GM21717 (cell line): ENCODE results near the gene ATP5F1A.

Experiments used
- ATAC-seq: cut with Tn5 transposase; IDR thresholded peaks from one replicate; pipeline ENCODE4 v1.9.1; 2021; ENCODE audit warnings: mild to moderate bottlenecking, moderate library complexity; ENCODE audit not compliant: unreplicated experiment

Gene ATP5F1A

GRCh38 chr18:46073474-46074331 is 24.4 kb downstream of the ATP5F1A start:
- ATAC-seq, result no peak

GRCh38 chr18:46072959-46073358 is 25.1 kb downstream of the ATP5F1A start:
- no peak for ATAC-seq

GRCh38 chr18:46072376-46072867 is 25.7 kb downstream of the ATP5F1A start:
- ATAC-seq, result no peak

GRCh38 chr18:46071653-46072375 is 26.3 kb downstream of the ATP5F1A start, which contains the start of gene PSTPIP2:
TSS of gene PSTPIP2 (minus strand) at chr18:46072260. CDS start at chr18:46072188, 72 bp downstream.
- no peak for ATAC-seq

- ATAC-seq, result no peak
These were observed 27.1 kb downstream of the ATP5F1A start for GRCh38 chr18:46070815-46071652.

GRCh38 chr18:46070232-46070631 is 27.9 kb downstream of the ATP5F1A start:
- no peak for ATAC-seq

- no peak for ATAC-seq
These were observed 28.6 kb downstream of the ATP5F1A start for GRCh38 chr18:46069524-46069923.

GRCh38 chr18:46068763-46069162 is 29.3 kb downstream of the ATP5F1A start:
- ATAC-seq, result no peak

GRCh38 chr18:46067438-46068007 is 30.6 kb downstream of the ATP5F1A start:
- ATAC-seq, result no peak

- no peak for ATAC-seq
These were observed 35.3 kb downstream of the ATP5F1A start for GRCh38 chr18:46062781-46063180.

- no peak for ATAC-seq
These were observed 36.3 kb downstream of the ATP5F1A start for GRCh38 chr18:46061796-46062195.

- ATAC-seq, result no peak
These were observed 36.7 kb downstream of the ATP5F1A start for GRCh38 chr18:46061387-46061786.

- ATAC-seq, result no peak
These were observed 37.7 kb downstream of the ATP5F1A start for GRCh38 chr18:46060359-46060841.

- no peak for ATAC-seq
These were observed 42.3 kb downstream of the ATP5F1A start for GRCh38 chr18:46055838-46056230.

GRCh38 chr18:46054956-46055837 is 42.9 kb downstream of the ATP5F1A start:
- ATAC-seq, result no peak

GRCh38 chr18:46053368-46054095 is 44.6 kb downstream of the ATP5F1A start:
- no peak for ATAC-seq

GRCh38 chr18:46051731-46052461 is 46.2 kb downstream of the ATP5F1A start:
- ATAC-seq, result no peak

GRCh38 chr18:46050268-46050667 is 47.8 kb downstream of the ATP5F1A start:
- no peak for ATAC-seq
